ENCODE data around the gene C21orf91. TPM values are rescaled to one million over a fixed set of nuclear protein-coding genes. Genes with fewer than 3 reads are reported as not detected.

C21orf91 gene
- total RNA-seq, 1 donor from 2014 or later: 11.3 TPM

DNA sequence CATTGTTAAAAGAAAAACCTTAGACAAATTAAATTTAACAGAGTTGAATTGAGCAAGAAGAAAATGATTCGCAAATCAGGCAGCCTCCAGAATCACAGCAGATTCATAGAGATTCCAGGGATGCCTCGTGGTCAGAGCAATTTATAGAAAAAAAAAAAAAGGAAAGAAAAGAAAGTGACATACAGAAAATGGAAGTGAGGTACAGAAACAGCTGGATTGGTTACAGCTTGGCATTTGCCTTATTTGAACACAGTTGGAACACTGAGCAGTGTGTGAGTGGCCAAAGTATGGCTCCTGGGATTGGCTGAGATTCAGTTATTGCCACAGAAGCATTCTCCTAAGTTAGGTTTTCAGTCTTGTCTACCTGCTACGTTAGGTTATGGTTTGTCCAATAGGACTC, 9.1 kb upstream of the C21orf91 start:
- intact Hi-C loops (cut with DNase I): loop anchor here (10.0 kb wide), 1 partner anchor 153 kb away; no protein-coding TSS in a partner anchor

DNA sequence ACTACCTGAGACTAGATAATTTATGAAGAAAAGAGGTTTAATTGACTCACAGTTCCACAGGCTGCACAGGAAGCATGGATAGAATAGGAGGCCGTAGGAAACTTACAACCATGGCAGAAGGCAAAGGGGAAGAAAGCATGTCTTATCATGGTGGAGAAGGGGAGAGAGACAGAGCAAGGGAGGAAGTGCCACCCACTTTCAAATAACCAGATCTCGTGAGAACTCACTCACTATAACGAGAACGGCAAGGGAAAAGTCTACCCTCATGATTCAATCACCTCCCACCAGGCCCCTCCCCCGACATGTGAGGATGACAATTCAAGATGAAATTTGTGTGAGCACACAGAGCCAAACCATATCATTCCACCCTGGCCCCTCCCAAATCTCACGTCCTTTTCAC, 4.7 kb upstream of the C21orf91 start:
- Histone ChIP-seq H3K4me1 (peaks cover 0 to 4% of the 10 kb centered on the region in 2 donors), H3K4me3 (no peak overlapping the region), H3K27ac (no peak overlapping the region), H3K36me3 (no peaks in the 10 kb centered on the region), H3K27me3 (no peaks in the 10 kb centered on the region), H3K9me3 (no peaks in the 10 kb centered on the region)
- no peak for DNase-seq (ENCODE audit: low spot score in 2 of 2)
- no peak for TF ChIP-seq CTCF (IDR thresholded peaks at IDR 0.05)
- intact Hi-C loops (cut with DNase I): loop anchor here (10.0 kb wide), 1 partner anchor 149 kb away; no protein-coding TSS in a partner anchor

More for the DNA sequence above, 9.1 kb upstream of the C21orf91 start:
- H3K27me3 ChIP-seq: no peaks in the 10 kb centered on the region
- TF ChIP-seq CTCF (IDR thresholded peaks at IDR 0.05): no peak
- no peak overlapping the region for H3K4me3 ChIP-seq
- no peak for DNase-seq (ENCODE audit: low spot score in 2 of 2)
- no peaks in the 10 kb centered on the region for H3K9me3 ChIP-seq
- no peak overlapping the region for H3K27ac ChIP-seq
- H3K4me1 ChIP-seq: no peaks in the 10 kb centered on the region
- no peaks in the 10 kb centered on the region for H3K36me3 ChIP-seq

DNA sequence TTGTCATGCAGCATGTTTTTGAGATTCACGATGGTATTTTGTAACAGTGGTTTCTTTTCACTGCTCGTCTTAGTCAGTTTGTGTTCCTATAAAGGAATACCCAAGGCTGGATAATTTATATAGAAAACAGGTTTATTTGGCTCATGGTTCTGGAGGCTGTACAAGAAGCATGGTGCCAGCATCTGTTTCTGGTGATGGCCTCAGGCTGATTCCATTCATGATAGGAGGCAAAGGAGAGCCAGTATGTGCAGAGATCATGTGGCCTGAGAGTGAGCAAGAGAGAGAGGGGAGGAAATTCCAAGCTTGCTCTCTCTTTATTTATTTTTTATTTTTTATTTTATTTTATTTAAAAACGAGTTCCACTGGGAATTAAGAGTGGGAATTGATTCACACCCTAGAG, 2.0 kb upstream of the C21orf91 start:
- no peak overlapping the region for H3K4me3 ChIP-seq
- no peaks in the 10 kb centered on the region for H3K36me3 ChIP-seq
- H3K27me3 ChIP-seq: no peaks in the 10 kb centered on the region
- no peak for DNase-seq (ENCODE audit: low spot score in 2 of 2)
- intact Hi-C loops (cut with DNase I): loop anchor here (10.0 kb wide), 1 partner anchor 146 kb away; no protein-coding TSS in a partner anchor
- no peaks in the 10 kb centered on the region for H3K9me3 ChIP-seq
- no peak for TF ChIP-seq CTCF (IDR thresholded peaks at IDR 0.05)
- H3K27ac ChIP-seq: no peak overlapping the region
- peaks cover 0 to 4% of the 10 kb centered on the region in 2 donors for H3K4me1 ChIP-seq

DNA sequence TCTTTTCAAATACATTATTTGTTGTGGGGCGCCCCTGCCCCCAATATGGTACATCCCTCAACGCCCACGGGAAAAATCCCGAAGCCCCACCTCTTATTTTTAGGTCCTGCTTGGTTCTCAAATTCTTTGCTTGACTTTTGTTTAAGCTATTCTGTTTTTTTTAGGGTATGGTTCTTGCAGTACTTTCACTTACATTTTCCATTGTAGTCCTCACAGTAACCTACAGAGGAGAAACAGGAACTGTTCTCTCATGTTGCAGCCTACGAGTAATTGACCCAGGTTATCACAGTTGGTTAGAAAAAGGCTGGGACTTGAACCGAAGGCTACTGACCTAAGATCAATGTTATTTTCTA, 697 bp upstream of the C21orf91 start:
- intact Hi-C loops (cut with DNase I): loop anchor here (1.0 to 10.0 kb wide), 2 partner anchors 145 to 209 kb away; no protein-coding TSS in a partner anchor
- H3K27me3 ChIP-seq: no peaks in the 10 kb centered on the region
- peak in 1 of 2 donors; percentile 69 for DNase-seq (ENCODE audit: low spot score in 2 of 2)
- peak overlapping the region; percentile 80 to 81 for H3K4me3 ChIP-seq
- peaks cover 0 to 4% of the 10 kb centered on the region in 2 donors for H3K4me1 ChIP-seq
- H3K9me3 ChIP-seq: no peaks in the 10 kb centered on the region
- peak overlapping the region; percentile 80 to 85 for H3K27ac ChIP-seq
- peak in 1 of 3 experiments; percentile 5 for TF ChIP-seq CTCF (IDR thresholded peaks at IDR 0.05)
- no peaks in the 10 kb centered on the region for H3K36me3 ChIP-seq

DNA sequence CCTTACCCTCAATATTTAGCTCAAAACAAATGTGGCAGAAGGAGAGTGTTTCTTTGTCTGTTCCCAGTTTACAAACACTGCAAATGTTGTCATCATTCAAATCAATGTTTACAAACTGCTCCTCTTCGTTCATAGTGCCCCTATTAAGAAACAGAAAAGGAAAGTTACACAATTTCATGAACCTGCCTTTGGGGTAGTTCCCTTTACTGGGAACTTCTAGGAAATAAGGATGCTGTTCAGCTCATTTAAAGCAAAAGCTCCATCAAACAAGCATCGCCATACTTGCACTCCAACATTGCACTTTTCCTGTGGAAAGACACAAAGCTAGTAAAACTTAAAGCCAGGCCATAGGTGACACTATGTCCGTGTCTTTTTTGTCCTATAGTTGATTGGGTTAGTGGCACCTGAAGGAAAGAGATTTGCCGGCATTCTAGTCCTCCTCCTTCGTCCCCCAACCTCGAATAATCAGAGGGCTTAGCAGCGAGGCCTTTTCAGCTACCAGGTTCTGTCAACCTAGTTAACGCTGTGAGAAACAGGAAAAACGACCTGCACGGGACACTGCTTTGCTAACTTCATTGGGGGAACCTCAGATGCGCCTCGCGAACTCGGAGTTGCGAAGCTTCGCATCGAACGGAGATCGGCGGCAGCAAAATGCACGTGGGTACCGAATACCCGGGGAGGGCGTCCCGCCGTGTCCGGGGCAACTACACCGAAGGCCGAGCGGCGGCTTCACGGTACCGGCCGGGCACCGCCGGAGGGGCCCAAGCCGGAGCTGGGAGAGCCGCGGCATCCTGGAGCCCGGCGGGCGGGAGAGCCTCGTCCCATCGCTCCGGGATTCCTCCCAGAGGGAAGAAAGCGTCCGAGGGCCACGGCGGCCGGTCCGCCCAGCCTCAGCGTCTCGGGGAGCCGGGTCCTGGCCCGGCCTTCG, 706 bp downstream of the C21orf91 start:
- no peak for DNase-seq (ENCODE audit: low spot score in 2 of 2)
- H3K27ac ChIP-seq: peak overlapping the region; percentile 80 to 85
- H3K4me1 ChIP-seq: peaks cover 0 to 4% of the 10 kb centered on the region in 2 donors
- intact Hi-C loops (cut with DNase I): loop anchor here (1.0 kb wide), 1 partner anchor 207 kb away; no protein-coding TSS in a partner anchor
- no peaks in the 10 kb centered on the region for H3K9me3 ChIP-seq
- H3K36me3 ChIP-seq: peaks cover 0 to under 1% of the 10 kb centered on the region in 2 donors
- H3K27me3 ChIP-seq: no peaks in the 10 kb centered on the region
- H3K4me3 ChIP-seq: peak overlapping the region; percentile 80 to 81
- TF ChIP-seq CTCF (IDR thresholded peaks at IDR 0.05): no peak

Measured in ascending aorta (tissue), 2 donors.